Measurements from ENCODE around the gene SVIL. TPM values are rescaled to one million over a fixed set of nuclear protein-coding genes. Genes with fewer than 3 reads are reported as not detected.

The SVIL gene
- total RNA-seq, 1 donor, result 7.8 TPM

DNA sequence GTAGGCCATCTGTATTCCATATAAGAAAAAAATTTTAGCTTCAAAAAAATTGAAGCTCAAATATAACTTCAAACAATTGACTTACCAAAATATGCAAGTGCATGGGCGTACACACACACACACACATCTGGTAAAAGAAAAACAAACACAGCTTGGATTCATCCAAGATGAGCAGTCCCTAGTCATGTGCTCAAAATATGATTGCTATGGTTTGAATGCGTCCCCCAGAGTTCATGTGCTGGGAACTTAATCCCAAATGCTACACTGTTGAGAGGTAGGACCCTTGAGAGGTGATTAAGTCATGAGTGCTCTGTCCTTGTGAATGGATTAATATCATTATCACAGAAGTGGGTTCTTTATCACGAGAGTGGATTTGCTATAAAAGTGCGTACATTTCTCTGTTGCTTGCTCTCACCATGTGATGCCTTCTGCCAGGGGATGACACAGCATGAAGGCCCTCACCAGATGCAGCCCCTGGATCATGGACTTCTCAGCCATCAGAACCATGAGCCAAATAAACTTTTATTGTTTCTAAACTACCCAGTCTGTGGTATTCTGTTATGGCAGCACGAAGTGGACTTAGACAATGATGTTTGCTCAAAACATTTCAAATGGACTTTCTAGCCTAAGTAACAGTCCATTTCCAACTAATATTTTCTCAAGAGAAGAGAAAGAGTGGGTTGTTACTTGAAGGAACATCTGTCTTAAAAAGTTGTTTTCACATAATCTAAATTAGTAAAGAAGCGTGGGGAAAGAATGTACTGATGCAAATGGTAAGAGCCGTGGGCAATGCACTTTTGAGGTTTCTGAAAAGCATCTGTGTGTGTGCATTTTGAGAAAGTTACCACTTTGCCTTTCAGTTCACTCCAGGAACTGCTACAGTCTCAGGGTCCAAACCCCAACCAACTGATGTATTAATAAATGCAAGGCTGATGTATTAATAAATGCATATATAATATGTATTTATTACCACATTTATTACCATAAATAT lies 15.1 kb upstream of the SVIL start:
- no peak for TF ChIP-seq CTCF (IDR thresholded peaks at IDR 0.05; ENCODE audit: insufficient read depth, low read depth, low read length)
- DNase-seq (ENCODE audit: low read depth), result peak; percentile 72
- H3K4me3 ChIP-seq (ENCODE audit: low read depth, low read length), result no peak overlapping the region

DNA sequence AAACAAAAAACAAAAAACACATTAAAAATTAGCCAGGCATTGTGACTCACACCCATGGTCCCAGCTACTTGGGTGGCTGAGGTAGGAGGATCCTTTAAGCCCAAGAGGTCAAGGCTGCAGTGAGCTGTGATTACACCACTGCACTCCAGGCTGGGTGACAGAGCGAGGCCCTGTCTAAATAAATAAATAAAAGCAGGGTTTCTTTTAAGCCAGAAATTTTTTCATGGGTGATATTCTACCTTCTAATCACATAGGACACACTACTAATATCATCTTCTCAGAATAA lies 14.2 kb upstream of the SVIL start:
- H3K4me3 ChIP-seq (ENCODE audit: low read depth, low read length), result no peak overlapping the region
- no peak for TF ChIP-seq CTCF (IDR thresholded peaks at IDR 0.05; ENCODE audit: insufficient read depth, low read depth, low read length)
- DNase-seq (ENCODE audit: low read depth), result peak; percentile 80

DNA sequence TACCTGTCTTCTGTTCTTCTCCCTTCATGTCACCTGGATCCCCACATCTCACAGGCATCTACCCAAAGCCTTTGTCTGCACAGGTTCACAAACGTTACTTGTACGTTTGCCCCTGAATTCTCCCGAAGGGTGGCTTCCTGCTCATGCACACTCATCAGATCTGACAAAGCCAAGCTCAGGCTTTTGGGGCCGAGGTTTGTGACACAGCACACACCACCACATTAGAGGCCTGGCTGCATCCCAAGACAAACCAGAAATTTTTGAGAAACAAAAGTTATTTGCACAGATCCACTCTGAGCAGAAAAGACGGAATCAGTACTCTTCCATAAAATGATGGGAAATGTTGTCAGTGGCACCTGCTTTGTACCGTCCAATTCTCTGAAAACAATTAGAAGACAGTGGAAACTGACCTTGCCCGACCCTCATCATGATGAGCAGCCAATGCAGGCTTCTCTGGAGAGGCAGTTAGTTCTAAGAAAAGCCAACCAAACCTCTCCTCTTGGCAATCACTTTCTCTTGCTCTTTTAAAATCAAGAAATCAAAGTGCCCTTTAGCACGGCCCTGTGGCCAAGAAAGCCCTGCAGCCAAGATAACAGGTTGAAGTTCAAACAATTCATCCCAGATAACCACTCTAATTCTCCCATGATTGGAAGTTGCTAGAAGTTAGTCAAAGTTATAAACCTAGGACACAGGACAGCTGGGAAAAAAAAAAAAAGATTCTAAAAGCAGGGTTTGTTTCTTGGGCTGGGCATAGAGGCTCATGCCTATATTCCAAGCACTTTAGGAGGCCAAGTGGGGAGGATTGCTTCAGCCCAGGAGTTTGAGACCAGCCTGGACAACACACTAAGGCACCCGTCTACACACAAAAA lies 13.6 kb upstream of the SVIL start:
- no peak for DNase-seq (ENCODE audit: low read depth)
- TF ChIP-seq CTCF (IDR thresholded peaks at IDR 0.05; ENCODE audit: insufficient read depth, low read depth, low read length), result no peak
- H3K4me3 ChIP-seq (ENCODE audit: low read depth, low read length), result no peak overlapping the region

- no peak overlapping the region for H3K4me3 ChIP-seq (ENCODE audit: low read depth, low read length)
- TF ChIP-seq CTCF (IDR thresholded peaks at IDR 0.05; ENCODE audit: insufficient read depth, low read depth, low read length), result no peak
- no peak for DNase-seq (ENCODE audit: low read depth)
Measured at GRCh38 chr10:29647478-29647877, 12.7 kb upstream of the SVIL start.

- peak overlapping the region; percentile 20 for H3K4me3 ChIP-seq (ENCODE audit: low read depth, low read length)
- peak; percentile 94 for DNase-seq (ENCODE audit: low read depth)
Measured at GRCh38 chr10:29646960-29647461, 12.2 kb upstream of the SVIL start.

More at GRCh38 chr10:29646960-29647461, 12.2 kb upstream of the SVIL start:
- TF ChIP-seq CTCF (IDR thresholded peaks at IDR 0.05; ENCODE audit: insufficient read depth, low read depth, low read length), result no peak

Data from fibroblast of villous mesenchyme (primary cell).